Activated T-cell treated with anti-CD3 and anti-CD28 coated beads, Interleukin-2, amount 50 U/mL, for 24 hours (primary cell): Measurements from ENCODE around the gene SYNGR3.

ENCODE experiments used
- DNase-seq: peaks from one replicate; pipeline ENCODE4 v3.0.0-alpha.2; 2020
- H3K27ac Mint-ChIP-seq: 2 replicates; pipeline ENCODE4 v1.8.0; 2020; ENCODE audit warnings: mild to moderate bottlenecking, mixed read lengths
- H3K27me3 Mint-ChIP-seq: 2 replicates; pipeline ENCODE4 v1.8.0; 2020; ENCODE audit warnings: mixed read lengths
- H3K36me3 Mint-ChIP-seq: 2 replicates; pipeline ENCODE4 v1.8.0; 2020; ENCODE audit warnings: low read depth, mixed read lengths
- H3K4me1 Mint-ChIP-seq: 2 replicates; pipeline ENCODE4 v1.8.0; 2020; ENCODE audit warnings: low read depth, mixed read lengths
- H3K4me3 Mint-ChIP-seq: 2 replicates; pipeline ENCODE4 v1.8.0; 2020; ENCODE audit warnings: mild to moderate bottlenecking, moderate library complexity, mixed read lengths
- H3K9me3 Mint-ChIP-seq: 2 replicates; pipeline ENCODE4 v1.8.0; 2020; ENCODE audit warnings: mixed read lengths

The SYNGR3 gene, protein sequence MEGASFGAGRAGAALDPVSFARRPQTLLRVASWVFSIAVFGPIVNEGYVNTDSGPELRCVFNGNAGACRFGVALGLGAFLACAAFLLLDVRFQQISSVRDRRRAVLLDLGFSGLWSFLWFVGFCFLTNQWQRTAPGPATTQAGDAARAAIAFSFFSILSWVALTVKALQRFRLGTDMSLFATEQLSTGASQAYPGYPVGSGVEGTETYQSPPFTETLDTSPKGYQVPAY

DNA sequence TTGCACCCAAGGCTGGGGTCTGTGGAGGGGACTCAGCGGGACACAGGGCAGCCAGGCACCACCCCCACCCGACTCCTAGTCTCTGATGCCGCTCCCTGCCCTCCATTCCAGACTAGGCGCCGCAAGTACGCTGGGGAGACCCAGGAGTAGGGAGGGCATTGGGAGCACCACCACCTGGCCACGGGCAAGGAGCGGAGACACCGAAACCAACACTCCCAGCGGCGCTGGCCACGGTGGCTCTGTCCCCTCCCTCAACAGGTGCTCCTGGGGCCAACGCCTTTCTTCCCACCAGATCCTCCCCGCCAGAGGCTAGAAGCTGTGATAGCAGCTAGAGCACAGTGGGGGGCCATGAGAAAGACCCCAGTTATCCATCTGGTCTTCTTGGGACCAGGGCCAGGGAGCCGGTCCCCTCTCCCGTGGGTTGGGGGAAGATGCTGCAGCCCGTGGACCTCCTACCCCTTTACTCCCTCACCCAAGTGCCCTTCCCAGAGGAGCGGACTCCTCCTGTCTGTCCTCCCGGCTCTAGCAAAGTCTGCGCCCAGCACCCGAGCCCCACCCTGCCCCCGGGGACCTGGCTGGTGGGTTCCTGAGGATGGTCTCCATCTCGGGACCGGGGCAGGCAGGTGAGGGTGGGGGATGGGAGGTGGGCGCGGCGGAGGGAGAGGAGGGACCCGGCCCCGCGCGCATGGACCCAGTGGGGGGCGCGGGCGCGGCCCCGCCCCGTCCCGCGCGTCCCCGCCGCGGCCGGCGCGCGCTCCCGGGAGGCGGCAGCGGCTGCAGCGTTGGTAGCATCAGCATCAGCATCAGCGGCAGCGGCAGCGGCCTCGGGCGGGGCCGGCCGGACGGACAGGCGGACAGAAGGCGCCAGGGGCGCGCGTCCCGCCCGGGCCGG is at the start of gene SYNGR3:
TSS of gene SYNGR3 (plus strand) at position 762 of the 892 bp plus-strand sequence. CDS start 133 bp downstream, outside the sequence.
- Mint-ChIP-seq H3K27me3 (peaks cover 29% of the 10 kb centered on the region), H3K36me3 (peaks cover 25% of the 10 kb centered on the region), H3K9me3 (peaks cover 2% of the 10 kb centered on the region), H3K4me3 (peak within 1 kb of the TSS; percentile 63), H3K4me1 (peaks cover 38% of the 10 kb centered on the region), H3K27ac (peak within 1 kb of the TSS; percentile 53)
- no peak for DNase-seq

DNA sequence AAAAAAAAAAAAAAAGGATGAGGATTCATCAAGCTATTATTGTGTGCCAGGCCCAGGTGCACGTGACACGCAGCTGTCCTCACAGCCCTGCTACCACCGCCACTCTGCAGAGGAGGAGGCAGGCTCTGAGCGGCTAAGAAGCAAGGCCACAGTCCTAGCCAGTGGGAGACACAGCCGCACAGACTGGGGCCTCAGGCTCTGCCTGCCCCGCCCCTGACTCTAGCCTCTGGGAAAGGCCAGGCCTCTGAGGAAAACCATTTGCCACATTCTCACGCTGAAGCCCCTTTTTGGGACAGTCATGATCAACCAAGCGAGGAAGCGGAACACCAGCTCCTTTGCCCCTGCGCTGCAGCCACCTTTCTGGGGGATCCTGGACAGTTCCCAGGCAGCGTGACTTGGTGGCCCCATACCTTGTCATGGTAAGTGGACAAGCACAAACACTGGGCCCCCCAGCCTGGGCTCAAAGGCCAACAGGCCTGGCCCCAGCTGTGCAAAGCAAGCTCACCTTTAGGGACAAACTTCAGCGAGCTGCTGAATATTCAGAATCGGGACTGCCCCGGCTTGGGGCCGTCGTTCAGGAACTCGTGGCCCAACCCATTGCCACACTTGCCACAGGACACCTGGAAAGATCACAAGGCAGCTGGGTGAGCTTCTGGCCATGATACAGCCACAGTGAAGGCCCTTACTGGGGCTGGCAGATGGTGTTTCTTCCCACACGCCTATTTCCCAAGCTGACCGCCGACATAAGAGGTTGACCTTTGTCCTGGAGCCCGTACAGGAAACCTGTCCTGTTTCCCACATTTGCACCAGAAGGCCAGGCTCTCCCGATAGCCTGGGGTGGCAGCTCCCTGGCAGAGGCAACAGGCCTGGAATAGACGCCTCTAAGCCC is 49.3 kb upstream of the SYNGR3 start:
- Mint-ChIP-seq H3K27ac (no peak overlapping the region), H3K4me3 (no peak overlapping the region), H3K9me3 (no peaks in the 10 kb centered on the region), H3K4me1 (peaks cover 29% of the 10 kb centered on the region), H3K27me3 (no peaks in the 10 kb centered on the region), H3K36me3 (peaks cover 26% of the 10 kb centered on the region)
- DNase-seq = no peak

DNA sequence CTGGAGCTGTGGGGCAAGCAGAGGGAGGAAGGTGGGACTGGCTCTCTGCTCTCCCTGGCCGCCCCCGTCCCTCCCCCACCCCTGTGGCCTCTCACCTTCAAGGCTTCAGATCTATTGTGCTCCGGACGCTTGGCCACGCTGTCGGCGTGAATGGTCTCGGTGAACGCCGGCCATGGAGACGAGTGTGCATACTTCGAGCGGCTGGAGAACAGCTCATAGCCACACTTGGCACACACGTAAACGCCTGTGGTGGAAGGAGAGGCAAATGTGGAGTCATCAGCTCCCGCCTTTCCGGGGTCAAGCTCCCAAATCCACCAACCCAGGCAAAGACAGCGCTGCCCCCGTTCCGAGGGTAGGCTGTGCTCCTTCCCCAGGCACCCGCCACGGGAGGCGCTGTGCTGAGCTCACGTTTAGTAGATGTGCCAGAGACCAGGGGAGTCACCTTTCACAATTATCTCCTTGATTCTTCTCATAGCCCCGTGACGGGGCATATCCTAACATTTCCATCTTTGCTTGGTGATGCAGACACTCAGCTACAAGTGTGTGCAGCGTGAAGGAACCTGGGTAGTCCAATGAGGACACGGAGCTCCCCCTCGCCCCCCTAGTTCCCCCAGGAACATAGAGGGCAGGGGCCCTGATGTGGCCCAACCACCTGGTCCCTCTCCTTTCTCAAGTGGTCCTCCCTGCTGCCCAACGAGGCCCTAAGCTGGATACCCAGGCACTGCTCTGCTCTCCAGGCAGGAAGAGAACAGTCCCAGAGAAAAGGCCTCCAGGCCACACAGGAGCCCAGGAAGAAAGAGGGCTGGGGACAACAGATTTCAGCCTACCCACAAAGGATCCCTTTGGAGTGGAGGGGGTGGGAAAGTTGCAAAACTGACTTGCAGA is 48.4 kb upstream of the SYNGR3 start:
- H3K27ac Mint-ChIP-seq = peak overlapping the region; percentile 52
- no peaks in the 10 kb centered on the region for H3K27me3 Mint-ChIP-seq
- DNase-seq = no peak
- H3K4me1 Mint-ChIP-seq = peaks cover 29% of the 10 kb centered on the region
- H3K4me3 Mint-ChIP-seq = peak overlapping the region; percentile 92
- peaks cover 26% of the 10 kb centered on the region for H3K36me3 Mint-ChIP-seq
- H3K9me3 Mint-ChIP-seq = no peaks in the 10 kb centered on the region

DNA sequence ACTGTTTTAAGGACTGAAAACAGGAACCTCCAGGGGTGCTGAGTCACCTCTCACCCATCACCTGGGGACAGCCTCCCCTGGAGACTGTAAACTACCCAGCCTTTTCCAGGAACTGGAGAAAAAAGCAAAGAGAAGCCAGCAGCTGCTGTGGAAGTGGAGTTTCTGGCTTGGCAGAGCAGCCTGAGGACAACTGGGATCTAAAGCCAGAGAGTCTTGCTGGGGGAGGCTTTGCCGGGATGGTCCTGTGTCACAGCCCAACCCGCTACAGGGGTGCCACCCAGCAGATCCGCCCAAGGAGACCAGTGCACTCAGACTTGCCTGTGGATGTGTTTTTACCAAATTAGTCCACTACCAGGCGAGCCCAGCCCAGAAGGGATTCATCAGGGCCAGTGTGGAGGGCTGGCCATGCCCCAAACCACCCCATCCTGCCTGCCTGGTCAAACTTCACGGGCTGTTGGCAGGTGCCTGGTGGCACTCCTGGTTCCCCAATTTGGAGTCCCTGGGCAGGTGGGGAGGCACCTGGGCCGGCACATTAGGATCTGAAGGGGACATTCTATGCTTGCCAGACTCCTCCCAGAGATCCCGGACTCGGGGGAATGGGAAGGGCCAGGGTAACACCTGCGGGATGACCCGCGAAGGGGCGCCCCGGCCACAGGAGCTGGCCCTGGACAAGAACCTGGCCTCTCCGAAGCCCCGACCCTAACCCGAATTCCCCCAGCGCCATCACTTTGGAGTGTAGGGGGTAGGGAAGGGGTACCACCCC is 47.5 kb upstream of the SYNGR3 start:
- H3K4me1 Mint-ChIP-seq = peaks cover 29% of the 10 kb centered on the region
- peak overlapping the region; percentile 92 for H3K4me3 Mint-ChIP-seq
- H3K9me3 Mint-ChIP-seq = no peaks in the 10 kb centered on the region
- DNase-seq = peak; percentile 48
- H3K36me3 Mint-ChIP-seq = peaks cover 24% of the 10 kb centered on the region
- H3K27ac Mint-ChIP-seq = peak overlapping the region; percentile 91
- H3K27me3 Mint-ChIP-seq = no peaks in the 10 kb centered on the region

DNA sequence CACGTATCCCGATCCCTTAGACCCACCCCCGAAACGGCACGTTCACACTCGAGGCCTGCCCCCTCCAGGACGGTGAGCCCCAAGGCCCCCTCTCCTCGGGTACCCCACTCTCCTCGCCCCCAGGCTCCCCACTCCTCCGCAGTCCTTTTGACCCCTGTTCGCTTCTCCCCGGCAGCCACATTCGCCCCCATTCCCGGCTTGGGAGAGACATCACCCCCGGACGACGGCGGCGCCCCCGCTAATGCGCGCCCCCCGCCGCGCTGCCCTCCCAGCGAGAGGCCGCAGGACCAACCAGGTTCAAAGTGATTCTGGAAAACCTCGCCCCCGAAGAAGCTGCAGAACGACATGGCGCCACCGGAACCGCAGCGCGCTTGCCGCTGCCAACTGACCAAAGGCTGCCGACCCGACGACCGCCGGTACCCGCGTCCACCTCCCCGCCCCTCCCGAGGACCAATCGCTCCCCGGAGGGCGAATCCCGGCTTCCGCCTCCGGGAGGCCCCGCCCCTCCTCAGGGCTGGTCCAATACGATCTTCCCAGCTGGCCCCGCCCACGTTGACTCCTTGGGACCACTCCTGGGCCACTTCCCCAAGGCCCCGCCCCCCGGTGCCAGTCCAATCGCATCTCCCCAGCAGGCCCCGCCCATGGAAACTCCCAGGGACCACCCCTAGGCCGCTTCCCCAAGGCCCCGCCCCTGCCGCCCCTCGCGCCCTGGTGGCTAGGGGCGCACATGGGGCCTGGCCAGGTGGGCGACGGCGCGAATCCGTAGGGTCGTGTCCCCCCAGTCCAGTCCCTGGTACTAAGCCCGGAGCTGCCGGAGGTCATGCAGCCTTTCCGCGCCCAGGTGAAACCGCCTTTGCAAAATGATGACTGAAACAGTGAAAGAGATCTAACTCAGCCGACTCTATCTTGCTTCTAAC is 46.7 kb upstream of the SYNGR3 start, which contains the start of gene MSRB1:
TSS of gene MSRB1 (minus strand) at position 390 of the 917 bp plus-strand sequence. CDS start at position 347, 43 bp downstream.
- H3K4me3 Mint-ChIP-seq = peak within 1 kb of the TSS; percentile 92
- peak within 1 kb of the TSS; percentile 91 for H3K27ac Mint-ChIP-seq
- H3K36me3 Mint-ChIP-seq = peaks cover 20% of the 10 kb centered on the region
- DNase-seq = peak; percentile 99
- H3K9me3 Mint-ChIP-seq = no peaks in the 10 kb centered on the region
- H3K4me1 Mint-ChIP-seq = peaks cover 29% of the 10 kb centered on the region
- no peaks in the 10 kb centered on the region for H3K27me3 Mint-ChIP-seq

GRCh38 chr16:1944612-1945199 is 45.1 kb upstream of the SYNGR3 start:
- peaks cover 8% of the 10 kb centered on the region for H3K36me3 Mint-ChIP-seq
- peak overlapping the region; percentile 38 for H3K27ac Mint-ChIP-seq
- H3K9me3 Mint-ChIP-seq = no peaks in the 10 kb centered on the region
- no peak for DNase-seq
- peak overlapping the region; percentile 92 for H3K4me3 Mint-ChIP-seq
- H3K4me1 Mint-ChIP-seq = peaks cover 29% of the 10 kb centered on the region
- H3K27me3 Mint-ChIP-seq = no peaks in the 10 kb centered on the region

- no peaks in the 10 kb centered on the region for H3K27me3 Mint-ChIP-seq
- H3K4me3 Mint-ChIP-seq = no peak overlapping the region
- H3K36me3 Mint-ChIP-seq = peaks cover 2% of the 10 kb centered on the region
- no peak overlapping the region for H3K27ac Mint-ChIP-seq
- DNase-seq = no peak
- peaks cover 29% of the 10 kb centered on the region for H3K4me1 Mint-ChIP-seq
- no peaks in the 10 kb centered on the region for H3K9me3 Mint-ChIP-seq
These were observed 44.0 kb upstream of the SYNGR3 start for GRCh38 chr16:1945559-1946391.

DNA sequence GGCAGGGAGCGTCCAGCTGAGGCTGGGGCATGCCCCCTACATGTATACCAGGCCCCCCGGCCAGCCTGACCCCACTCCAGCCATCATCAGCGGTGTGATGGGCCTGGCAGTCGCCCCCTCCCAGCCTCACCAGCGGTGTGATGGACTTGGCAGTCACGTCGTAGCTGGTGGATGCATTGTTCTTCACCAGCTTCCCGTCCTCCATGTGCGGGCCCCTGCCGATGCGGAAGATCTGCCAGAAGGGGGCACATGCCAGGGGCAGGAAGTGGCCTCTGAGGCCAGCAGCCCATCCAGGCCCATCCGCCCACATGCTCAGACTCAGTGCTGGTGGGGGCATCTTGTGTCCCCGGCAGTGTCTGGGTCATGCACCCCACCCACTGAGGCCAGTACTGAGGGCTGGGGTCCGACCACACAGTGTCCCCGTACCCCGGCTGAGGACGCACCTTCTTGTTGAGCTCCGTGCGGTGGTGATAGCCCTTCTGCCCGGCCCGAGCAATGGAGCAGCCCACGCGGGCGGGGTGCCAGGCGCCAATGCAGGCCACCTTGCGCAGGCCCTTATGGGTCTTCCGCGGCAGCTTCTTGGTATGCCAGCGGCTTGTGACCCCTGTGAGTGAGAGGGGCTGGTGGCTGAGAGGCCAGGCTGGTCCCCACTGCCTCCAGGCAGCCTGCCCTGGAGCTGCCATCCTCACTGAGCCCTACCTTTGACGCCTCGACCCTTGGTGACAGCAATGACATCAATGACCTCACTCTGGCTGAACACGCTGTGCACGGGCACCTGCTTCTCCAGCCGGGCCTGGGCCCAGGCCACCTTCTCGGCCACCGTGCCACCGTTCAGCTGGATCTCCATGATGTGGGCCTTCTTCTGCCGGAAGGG is 43.0 kb upstream of the SYNGR3 start:
- no peak for DNase-seq
- Mint-ChIP-seq H3K27me3 (no peaks in the 10 kb centered on the region), H3K9me3 (no peaks in the 10 kb centered on the region), H3K36me3 (peaks cover 2% of the 10 kb centered on the region), H3K4me1 (peaks cover 23% of the 10 kb centered on the region), H3K27ac (no peak overlapping the region), H3K4me3 (no peak overlapping the region)

GRCh38 chr16:1947369-1947670 is 42.5 kb upstream of the SYNGR3 start:
- no peak overlapping the region for H3K4me3 Mint-ChIP-seq
- DNase-seq = no peak
- no peak overlapping the region for H3K27ac Mint-ChIP-seq
- H3K36me3 Mint-ChIP-seq = peaks cover 2% of the 10 kb centered on the region
- no peaks in the 10 kb centered on the region for H3K27me3 Mint-ChIP-seq
- H3K4me1 Mint-ChIP-seq = peaks cover 17% of the 10 kb centered on the region
- no peaks in the 10 kb centered on the region for H3K9me3 Mint-ChIP-seq

DNA sequence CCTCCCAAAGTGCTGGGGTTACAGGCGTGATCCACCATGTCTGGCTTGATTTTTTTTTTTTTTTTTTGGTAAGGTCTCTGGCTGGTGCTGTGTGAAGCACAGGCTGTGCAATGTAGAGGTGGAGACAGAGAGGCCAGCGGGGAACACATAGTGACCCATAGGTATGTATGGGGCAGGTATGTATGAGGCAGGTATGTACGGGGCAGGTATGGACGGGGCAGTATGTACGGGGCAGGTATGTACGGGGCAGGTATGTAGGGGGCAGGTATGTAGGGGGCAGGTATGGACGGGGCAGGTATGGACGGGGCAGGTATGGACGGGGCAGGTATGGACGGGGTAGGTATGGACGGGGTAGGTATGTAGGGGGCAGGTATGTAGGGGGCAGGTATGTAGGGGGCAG is 40.3 kb upstream of the SYNGR3 start:
- Mint-ChIP-seq H3K27ac (no peak overlapping the region), H3K27me3 (no peaks in the 10 kb centered on the region), H3K36me3 (no peaks in the 10 kb centered on the region), H3K4me3 (no peak overlapping the region), H3K9me3 (no peaks in the 10 kb centered on the region), H3K4me1 (peaks cover 2% of the 10 kb centered on the region)
- no peak for DNase-seq

DNA sequence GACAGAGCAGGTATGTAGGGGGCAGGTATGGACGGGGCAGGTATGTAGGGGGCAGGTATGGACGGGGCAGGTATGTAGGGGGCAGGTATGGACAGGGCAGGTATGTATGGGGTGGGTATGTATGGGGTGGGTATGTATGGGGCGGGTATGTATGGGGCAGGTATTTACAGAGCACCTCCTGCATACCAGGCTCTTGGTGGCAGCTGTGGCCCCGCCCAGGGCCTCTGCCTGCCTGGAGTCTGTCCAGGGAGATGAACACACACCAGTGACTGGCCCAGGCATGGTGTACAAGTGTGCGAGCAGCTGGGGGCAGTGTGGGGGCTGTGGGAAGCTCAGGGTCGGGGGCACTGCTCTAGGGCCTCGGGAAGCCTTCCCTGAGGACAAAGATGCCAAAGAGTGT is 39.7 kb upstream of the SYNGR3 start:
- no peaks in the 10 kb centered on the region for H3K9me3 Mint-ChIP-seq
- H3K4me3 Mint-ChIP-seq = no peak overlapping the region
- no peaks in the 10 kb centered on the region for H3K36me3 Mint-ChIP-seq
- no peak overlapping the region for H3K27ac Mint-ChIP-seq
- DNase-seq = no peak
- no peaks in the 10 kb centered on the region for H3K4me1 Mint-ChIP-seq
- no peaks in the 10 kb centered on the region for H3K27me3 Mint-ChIP-seq
